Umbilical cord (tissue), 2 donors: ENCODE measurements around the gene RETREG1. TPM values are rescaled to one million over a fixed set of nuclear protein-coding genes. Genes with fewer than 3 reads are reported as not detected.

Experiments used
- DNase-seq: peaks from one replicate; pipeline ENCODE4 v3.0.0-alpha.2; 2015; ENCODE audit warnings: low spot score
- total RNA-seq: library from RNA; depleted of rRNA; stranded (reverse); fragments of >200 nt; gene quantifications from one replicate; pipeline ENCODE4 v1.2.3, GENCODE V29; 2014; ENCODE audit warnings: low replicate concordance; ENCODE audit not compliant: insufficient read depth

Gene RETREG1
- total RNA-seq, 1 donor from 2014 or later, result 51.0 TPM

- no peak for DNase-seq
Observed at GRCh38 chr5:16528382-16529110, 88.3 kb downstream of the RETREG1 start.

DNA sequence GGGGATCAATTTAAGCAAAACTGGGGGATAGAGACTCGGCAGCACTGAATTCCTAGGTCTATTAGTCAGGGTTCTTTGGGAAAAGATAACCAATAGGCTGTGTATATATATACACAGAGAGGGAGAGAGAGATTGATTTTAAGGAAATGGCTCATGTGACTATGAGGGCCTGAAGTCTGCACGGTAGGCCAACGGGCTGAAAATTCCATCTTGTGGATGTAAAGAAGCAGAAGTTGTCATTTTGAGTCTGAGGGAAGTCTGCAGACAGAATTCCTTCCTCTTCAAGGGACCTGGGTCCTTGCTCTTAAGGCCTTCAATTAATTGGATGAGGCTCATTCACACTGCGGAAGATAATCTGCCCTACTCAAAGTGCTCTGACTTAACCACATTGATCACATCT, 91.1 kb downstream of the RETREG1 start:
- DNase-seq, result no peak

DNA sequence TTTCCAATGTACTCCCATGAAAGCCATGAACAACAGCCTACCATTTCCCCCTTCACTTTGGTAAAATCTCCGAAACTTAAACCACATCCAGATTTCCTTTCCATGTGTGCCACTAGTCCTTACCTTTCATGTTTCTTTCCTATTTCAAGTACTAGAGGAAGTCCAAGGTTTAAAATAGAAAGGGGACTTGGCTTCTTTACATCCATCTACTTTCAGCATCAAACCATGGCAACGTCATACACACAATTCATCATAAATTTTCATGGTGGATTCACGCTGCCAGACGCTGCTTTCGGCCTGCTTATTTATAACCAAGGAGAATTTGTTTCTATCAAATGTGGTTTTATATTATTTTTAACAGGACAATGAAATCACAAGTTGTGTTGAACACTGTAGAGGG, 92.5 kb downstream of the RETREG1 start:
- no peak for DNase-seq

- DNase-seq, result peak; percentile 59
Observed at GRCh38 chr5:16521521-16522483, 95.0 kb downstream of the RETREG1 start.

DNA sequence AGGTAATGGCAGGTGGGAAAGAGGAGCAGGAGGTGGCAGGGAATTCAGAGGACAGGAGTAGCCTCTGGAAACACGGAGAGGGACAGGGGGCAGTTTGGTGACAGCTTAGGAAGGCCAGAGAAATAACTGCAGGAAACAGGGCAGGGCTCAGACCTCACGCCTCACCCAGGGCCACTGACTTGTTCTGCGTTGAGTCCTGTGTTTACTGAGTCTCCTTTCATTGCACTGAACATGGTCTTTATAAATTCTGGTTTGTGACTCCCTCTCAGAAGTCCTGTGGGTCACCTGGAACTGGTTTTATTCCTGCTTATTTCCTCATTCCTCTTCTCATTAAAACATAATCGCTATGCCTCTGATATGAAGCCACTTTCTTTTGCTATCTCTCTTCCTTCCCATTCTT, 96.0 kb downstream of the RETREG1 start:
- DNase-seq, result no peak

- DNase-seq, result no peak
Observed at GRCh38 chr5:16519435-16519834, 97.4 kb downstream of the RETREG1 start.

- no peak for DNase-seq
Observed at GRCh38 chr5:16518606-16519005, 98.2 kb downstream of the RETREG1 start.

DNA sequence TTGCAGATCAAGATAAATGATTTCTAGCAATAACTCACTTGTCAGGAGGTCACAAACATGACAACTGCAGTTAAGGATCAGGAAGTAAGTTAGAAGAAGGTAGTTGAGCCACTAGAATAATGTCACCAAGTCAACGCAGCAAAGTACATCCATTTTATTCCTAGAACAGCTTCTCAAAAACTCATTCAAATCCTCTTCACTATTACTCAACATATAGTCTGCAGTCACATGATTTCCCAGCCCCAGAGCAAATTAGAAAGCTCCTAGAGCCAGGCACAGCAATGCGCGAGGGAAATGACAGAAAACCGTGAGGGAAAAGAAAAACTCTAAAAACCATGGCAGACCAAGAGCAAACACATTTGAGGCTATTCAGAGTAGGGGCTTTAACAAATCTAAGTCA, 101.3 kb downstream of the RETREG1 start:
- peak; percentile 22 for DNase-seq

- peak; percentile 41 for DNase-seq
Observed at GRCh38 chr5:16510098-16510497, 106.7 kb downstream of the RETREG1 start.

DNA sequence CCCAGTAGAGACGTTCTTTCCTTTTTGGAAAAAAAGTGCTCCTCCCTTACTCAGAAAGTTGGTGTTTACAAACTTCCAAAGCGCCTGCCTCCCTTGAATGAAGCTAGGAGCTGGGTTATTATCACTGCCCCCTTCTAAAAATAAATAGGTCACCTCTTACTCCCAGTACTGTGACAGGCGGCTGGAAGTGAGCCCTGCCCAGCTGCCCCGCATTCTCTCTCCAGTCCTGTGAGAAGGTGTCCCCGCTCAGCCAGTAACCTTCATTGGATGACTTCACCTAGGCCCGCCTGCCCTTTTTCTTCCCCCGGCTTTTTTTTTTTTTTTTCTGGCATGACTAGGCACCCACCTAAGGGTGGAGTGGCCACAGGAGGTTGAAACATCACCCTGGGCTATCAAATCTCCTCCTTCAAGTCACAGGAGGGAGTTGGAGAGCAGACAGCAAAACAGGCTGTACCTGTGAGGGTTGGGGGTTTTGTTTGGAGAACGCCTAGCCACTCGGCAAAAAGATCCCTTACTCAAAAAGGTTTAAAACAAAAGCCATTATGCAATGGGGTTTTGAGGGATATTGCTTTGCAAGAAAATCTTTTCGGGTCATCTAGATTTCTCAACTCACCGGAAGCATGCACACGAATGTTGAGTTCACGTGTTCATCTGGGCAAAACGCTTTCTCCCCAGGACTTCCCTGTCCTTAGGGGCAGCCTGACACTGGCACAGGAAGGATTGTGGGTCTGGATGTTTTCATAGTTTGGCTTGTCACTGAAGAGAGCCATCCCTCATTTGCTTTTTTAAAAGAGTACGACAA, 107.9 kb downstream of the RETREG1 start:
- DNase-seq, result peak; percentile 41

GRCh38 chr5:16507716-16508115, 109.1 kb downstream of the RETREG1 start:
- no peak for DNase-seq

DNA sequence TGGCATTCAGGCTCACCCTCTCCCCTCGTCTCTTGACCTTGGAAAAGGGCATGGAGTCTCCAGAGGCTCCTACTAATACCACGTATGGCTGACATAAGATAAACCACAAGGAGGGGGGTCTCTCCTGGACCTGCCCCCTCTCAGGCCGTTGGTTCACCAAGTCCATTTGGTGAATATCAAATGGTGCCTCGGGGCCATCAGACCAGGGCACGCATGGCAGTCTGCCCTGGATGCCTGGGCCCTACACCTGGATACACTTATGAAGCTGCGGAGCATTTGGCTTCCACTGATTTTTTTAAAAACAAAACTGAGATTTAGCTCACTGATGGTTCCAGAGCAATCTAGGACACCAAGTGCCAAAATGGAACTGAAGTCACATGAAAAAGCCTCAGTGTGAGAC, 110.9 kb downstream of the RETREG1 start:
- DNase-seq, result no peak

DNA sequence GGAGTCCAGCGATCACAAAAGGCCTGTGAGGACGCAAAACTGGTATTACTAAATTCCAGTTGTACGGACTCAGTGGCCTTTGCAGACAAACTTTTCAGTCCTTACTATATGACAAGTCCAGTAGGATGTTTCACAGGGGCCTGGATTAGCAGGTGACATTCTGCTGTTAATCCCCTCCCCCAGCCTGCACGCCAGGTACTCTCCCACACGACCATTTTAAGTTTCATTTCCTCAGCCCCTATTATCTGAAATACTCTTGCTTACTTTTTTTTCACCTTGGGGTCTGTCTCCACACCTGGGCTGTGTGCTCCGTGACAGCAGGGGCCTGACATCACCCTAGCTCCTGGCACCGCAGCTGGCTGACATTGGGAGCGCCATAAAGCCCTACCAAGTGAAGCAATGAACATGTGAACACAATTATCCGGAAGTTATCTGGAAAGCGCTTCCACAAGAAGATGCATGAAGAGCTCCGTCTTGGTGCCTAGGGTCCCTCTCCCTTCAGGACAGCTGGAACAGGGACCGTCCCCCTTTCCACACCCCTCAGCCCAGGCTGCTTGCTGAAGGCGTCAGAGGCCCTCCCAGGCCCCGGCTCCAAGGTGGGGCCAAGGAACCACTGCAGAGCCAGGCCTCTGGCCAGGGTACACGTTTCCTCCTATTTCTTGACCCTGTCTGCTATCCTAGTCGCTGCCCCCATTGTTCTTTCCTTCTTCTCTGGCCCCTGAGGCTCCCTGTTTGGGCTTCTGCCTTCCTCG, 111.5 kb downstream of the RETREG1 start:
- DNase-seq, result no peak

- DNase-seq, result no peak
Observed at GRCh38 chr5:16504571-16504970, 112.2 kb downstream of the RETREG1 start.

DNA sequence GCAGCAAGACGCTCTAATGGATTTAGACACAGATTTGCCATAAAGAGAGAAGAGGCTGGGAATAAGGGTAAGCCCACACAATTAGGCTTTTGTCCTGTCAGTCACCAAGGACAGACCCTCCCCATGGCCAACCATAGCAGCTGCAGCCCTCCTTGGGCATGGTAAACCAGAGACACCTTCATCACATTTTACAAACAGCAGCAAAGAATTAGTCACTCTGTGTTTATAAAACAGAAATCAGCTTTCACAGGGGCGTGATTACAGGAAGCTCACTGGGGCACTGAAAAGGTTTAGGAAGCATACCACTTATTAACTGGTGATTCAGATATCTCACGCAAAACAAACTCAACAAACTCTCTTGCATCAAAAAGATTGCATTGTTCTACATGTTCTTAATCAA, 113.9 kb downstream of the RETREG1 start:
- DNase-seq, result no peak

DNA sequence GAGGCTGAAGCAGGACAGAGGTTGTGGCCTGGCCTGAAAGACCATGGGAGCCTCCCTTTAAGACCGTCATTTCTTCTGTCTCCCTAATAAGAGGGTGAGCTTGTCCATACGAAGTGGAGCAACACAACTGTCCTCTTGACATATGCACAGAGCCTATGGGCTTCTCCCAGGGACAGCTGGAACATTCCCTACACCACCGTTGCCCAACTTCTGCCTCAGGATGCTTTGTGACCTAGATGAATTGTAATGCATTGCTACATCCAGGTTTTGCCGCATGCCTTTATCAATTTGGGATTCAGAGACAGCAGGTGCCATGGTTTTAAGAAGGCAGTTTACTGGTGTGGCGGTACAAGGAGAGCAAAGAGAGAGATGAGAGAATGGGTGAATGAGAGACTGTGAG, 116.8 kb downstream of the RETREG1 start:
- DNase-seq, result no peak

- no peak for DNase-seq
Observed at GRCh38 chr5:16497546-16497945, 119.3 kb downstream of the RETREG1 start.

GRCh38 chr5:16493261-16493660, 123.5 kb downstream of the RETREG1 start:
- peak; percentile 43 for DNase-seq

GRCh38 chr5:16492398-16493140, 124.2 kb downstream of the RETREG1 start:
- DNase-seq, result no peak

DNA sequence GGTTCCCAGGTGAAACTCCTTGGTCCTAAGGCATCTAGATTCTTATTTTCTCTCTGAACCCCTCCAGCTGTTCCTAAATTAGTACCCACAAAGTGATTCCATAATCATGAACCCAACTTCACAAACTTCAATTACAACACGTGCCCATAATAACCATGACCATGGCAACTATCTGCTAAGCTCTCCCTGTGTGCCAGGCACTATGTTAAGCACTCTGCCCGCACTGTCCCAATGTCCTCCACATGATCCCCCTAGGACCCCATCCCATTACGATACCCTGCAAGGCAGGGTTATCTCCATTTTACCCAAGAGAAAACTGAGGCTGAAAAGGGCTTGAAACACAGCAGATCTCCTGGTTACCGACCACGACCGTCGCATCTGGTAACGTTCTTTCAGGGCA, 125.9 kb downstream of the RETREG1 start:
- DNase-seq, result no peak
